Measurements from ENCODE around the gene KAZALD1. TPM values are rescaled to one million over a fixed set of nuclear protein-coding genes. Genes with fewer than 3 reads are reported as not detected.

The KAZALD1 gene
- total and polyA plus RNA-seq, 10 of the 15 experiments (the other 5 are each of a cell fraction or from before 2014, with no cell fraction given), result 0.10 to 4.3 (median 1.9) TPM

- BruUV-seq (replicated peaks), result no TSS peak
- 23% methylated on average over 4 of the region's 4 CpGs for WGBS (ENCODE audit: insufficient coverage, insufficient replicate concordance, low lambda C conversion rate, missing lambda C conversion rate)
- DNase-seq (ENCODE audit: low read depth, low spot score) (no peak), ATAC-seq (no peak), FAIRE-seq (no peak)
- Histone ChIP-seq H3K4me1 (ENCODE audit: control insufficient read depth, insufficient read depth, low read length) (no peaks in the 10 kb centered on the region), H3K79me2 (ENCODE audit: control insufficient read depth, insufficient read depth, low read length) (no peaks in the 10 kb centered on the region), H3K36me3 (ENCODE audit: control insufficient read depth in 2 of 2, insufficient read depth in 2 of 2, low read length in 1 of 2) (no peaks in the 10 kb centered on the region), H3K4me2 (ENCODE audit: control insufficient read depth, insufficient read depth) (no peak overlapping the region), H3K27me3 (replicated peaks in 1 of 2; ENCODE audit: control insufficient read depth in 2 of 2, insufficient read depth in 2 of 2, low read length in 1 of 2) (no peaks in the 10 kb centered on the region; a peak in 2 of 4 replicates), H4K20me1 (ENCODE audit: control insufficient read depth, insufficient read depth) (no peaks in the 10 kb centered on the region), H3K4me3 (no peak overlapping the region), H2AFZ (ENCODE audit: control insufficient read depth, low read depth, low read length) (no peak overlapping the region), H3K27ac (ENCODE audit: control insufficient read depth, insufficient read depth) (no peak overlapping the region), H3K9me3 (replicated peaks; ENCODE audit: control insufficient read depth, insufficient read depth, low read length) (no peaks in the 10 kb centered on the region), H3K9ac (ENCODE audit: control insufficient read depth, insufficient read depth, low read length) (no peak overlapping the region)
- POLR2A ChIA-PET, result interaction anchor here (1.1 kb wide), 1 partner anchor 10 kb away, joined by 4 read pairs; no protein-coding TSS in a partner anchor
- RAD21 ChIA-PET (ENCODE audit: unreplicated experiment), result interaction anchor here (7.0 kb wide), 1 partner anchor 43 kb away, joined by 93 read pairs; no protein-coding TSS in a partner anchor
- TF ChIP-seq CHD1 (IDR thresholded peaks at IDR 0.05; ENCODE audit: low read depth, low read length), result no peak
- no peak for TF ChIP-seq ZNF622 (IDR thresholded peaks at IDR 0.05)
- no peak for TF ChIP-seq POU2F2 (IDR thresholded peaks at IDR 0.05; ENCODE audit: borderline replicate concordance, low read depth, low read length)
- TF ChIP-seq SRF (IDR thresholded peaks at IDR 0.05; ENCODE audit: low read depth in 2 of 2, low read length in 2 of 2), result no peak
- no peak for TF ChIP-seq ATF2 (IDR thresholded peaks at IDR 0.05; ENCODE audit: low read length)
- no peak for TF ChIP-seq IRF5 (IDR thresholded peaks at IDR 0.05; ENCODE audit: borderline replicate concordance)
- no peak for TF ChIP-seq PRDM15 (CRISPR knock-in tag; IDR thresholded peaks at IDR 0.05)
- TF ChIP-seq EP300 (IDR thresholded peaks at IDR 0.05; ENCODE audit: borderline replicate concordance in 1 of 2, control insufficient read depth in 1 of 2, low read depth in 2 of 2, low read length in 2 of 2), result no peak
- TF ChIP-seq SIN3A (IDR thresholded peaks at IDR 0.05; ENCODE audit: low read depth, low read length), result no peak
- no peak for TF ChIP-seq BHLHE40 (IDR thresholded peaks at IDR 0.05; ENCODE audit: borderline replicate concordance in 1 of 2, low read depth in 2 of 2, low read length in 1 of 2)
- no peak for TF ChIP-seq CBX5 (IDR thresholded peaks at IDR 0.05; ENCODE audit: low read depth)
- no peak for TF ChIP-seq ZZZ3 (IDR thresholded peaks at IDR 0.05; ENCODE audit: control insufficient read depth, insufficient read length, low read depth)
- in situ Hi-C loops (cut with MboI), result loop anchor here (5.0 kb wide), 1 partner anchor 44 kb away; no protein-coding TSS in a partner anchor
- intact Hi-C loops (cut with micrococcal nuclease; ENCODE audit: unreplicated experiment), result no loop called here
- CTCF ChIA-PET, result interaction anchor here (0.8 to 13.8 kb wide), 6 partner anchors 13 to 644 kb away, joined by 3 to 231 read pairs (median 13); no protein-coding TSS in a partner anchor
- SMC1A ChIA-PET (ENCODE audit: uncharacterized antibody, unreplicated experiment), result interaction anchor here (1.5 to 7.6 kb wide), 3 partner anchors 44 to 473 kb away, joined by 3 to 72 read pairs (median 5); no protein-coding TSS in a partner anchor
Measured at GRCh38 chr10:101097881-101098280, 36.1 kb downstream of the KAZALD1 start.

All from GM12878 (cell line).